HG03571 (cell line): ENCODE measurements around the gene PTPRT.
"Not testable (repeated sequence)": the region's sequence is repeated elsewhere in the genome, so short reads cannot be mapped to it uniquely, and the experiment has no call there.

Experiments
- ATAC-seq: cut with Tn5 transposase; IDR thresholded peaks from one replicate; pipeline ENCODE4 v1.9.1; 2021; ENCODE audit not compliant: unreplicated experiment

PTPRT gene

DNA sequence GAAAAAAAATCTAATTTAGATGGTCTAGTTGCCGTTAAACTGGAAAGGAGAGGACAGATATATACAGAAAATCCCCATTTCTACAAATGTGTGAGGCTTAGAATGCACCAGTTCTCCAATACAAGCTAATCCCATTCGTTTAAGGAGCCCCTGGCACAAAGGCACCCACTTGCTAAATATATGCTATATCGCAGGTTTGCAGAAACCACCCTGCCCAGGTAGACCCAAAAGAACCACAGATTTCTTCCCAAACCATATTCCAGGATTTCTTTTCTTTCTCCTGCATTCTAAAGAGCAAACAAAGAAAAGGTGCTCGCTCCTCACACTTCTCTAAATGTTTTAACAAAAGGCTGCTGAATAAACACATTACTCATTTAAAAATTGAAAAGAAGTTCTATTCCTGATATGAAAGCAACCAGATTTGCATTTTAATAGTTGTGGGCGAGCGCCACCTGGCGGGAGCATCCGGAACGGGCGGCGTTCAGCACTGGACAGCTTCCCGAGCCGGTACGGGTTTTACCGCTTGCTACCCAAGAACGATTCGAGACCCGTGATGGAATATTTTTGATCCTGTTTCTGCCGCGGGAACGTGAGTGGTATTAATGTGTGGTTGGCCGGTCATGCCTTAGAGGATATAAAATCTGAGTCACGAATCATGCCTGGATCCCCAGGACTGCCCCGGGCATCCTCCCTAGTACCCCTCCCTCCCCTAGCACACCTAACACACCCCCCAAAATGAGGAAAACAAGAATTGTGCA is 2.1 kb downstream of the PTPRT start:
- no peak for ATAC-seq

DNA sequence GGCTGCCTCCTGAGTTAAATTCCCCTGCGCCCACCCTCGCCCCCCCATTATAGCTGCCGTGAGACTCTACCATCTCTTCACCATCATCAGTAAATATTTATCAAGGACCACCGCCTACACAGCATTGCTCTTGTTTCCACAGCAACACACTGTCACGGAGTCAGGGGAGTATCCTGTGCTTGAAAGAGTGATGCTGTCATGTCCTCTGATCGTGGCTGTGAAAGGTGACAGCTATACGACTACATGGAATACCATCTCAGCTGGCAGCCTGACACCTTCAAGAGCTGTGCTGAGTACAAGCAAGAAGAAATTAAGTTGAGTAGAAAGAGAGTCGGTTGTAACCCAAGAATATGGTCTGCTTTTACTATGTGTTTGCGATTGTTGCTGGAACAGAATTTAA is 3.4 kb downstream of the PTPRT start:
- no peak for ATAC-seq

DNA sequence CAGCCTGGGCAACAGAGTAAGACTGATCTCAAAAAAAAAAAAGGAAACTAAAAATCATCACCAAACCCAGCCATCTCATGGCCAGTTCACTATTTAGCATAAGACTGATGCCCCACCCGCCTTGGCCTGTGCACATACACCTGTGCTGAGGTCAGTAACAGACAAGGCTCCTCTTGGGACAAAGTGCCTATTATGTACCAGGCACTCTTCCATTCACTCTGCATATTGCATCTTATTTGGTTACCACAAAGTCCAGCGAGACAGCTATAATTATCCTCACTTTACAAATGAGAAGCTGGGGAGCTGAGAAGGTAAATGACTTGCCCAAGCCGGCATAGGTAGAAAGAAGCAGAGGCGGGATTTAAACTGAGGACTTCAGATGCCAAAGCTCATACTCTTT is 3.8 kb downstream of the PTPRT start:
- ATAC-seq: no peak

DNA sequence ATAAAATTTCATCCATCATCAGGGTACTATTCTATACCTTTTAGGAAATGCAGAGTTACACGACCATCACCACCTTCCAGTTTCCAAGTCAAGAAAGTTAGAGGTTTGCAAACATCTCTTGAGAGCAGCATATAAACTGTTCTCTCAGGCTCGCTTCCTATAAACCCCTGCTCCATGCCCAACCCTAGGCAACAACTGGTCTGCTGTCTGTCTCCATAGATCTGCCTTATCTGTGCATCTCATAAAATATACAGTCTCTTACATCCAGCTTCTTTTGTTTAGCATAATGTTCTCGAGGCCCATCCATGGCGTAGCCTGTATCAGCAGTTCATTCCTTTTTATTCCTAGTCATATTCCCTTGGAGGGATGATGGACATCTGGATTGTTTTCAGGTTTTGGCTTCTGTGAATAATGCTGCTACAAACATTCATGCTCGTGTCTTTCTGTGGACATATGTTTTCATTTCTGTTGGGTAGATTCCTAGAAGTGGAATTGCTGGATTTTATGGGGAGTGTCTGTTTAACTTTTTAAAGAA is 6.1 kb downstream of the PTPRT start:
- no peak for ATAC-seq

DNA sequence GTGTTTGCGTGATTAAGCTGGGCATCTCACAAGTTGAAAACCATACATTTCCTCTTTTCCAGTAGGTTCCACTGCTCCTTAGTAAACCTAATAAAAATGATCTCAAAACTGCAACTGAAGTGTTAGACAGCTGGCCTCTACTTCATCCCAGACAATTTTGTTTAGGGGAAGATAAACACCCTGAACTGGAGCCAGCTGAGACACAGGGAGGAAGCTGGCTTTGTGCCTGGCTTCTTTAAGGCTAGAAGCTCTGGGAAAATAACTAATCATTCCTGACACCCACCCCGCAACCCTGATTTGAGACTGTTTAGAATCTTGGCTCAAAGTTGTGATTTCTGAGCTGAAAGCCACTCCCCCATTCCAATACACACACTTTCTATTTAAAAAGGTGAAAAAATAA is 11.6 kb downstream of the PTPRT start:
- ATAC-seq: no peak

DNA sequence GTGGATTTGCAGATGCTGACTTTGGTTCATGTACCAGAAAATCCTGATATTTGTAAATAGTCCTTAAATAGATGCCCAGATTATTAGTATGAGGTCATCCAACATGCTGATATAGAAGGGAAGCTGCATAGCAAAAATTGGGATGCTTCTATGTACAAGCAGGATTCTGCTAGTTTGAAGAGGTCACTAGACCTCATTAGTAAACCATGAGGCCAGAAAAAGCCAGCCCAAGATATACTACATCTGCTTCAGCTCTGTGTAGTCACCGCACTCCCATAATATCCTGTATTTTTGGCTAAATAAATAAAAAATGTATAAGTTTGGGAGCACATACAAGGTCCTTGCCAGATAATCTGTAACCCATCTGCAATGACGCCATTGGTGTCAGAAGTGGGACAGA is 13.0 kb downstream of the PTPRT start:
- no peak for ATAC-seq

DNA sequence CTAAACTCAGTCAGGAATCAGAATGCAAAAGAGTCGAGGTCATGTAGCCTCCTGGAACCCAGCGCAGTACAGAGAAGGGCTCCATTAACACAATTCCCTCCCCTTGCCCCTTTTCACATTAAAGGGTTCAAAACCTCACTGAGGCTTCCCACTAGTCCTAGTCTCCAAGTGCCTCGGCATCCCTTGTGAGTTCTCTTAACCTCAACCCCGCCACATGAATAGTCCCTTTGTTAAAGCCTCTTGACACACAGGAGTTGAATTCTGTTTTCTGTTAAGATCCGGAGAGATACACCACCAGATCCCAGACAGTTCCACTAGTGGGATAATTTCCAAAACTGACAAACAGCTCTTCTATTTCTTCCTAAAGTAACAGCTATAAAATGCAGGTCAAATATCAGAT is 17.8 kb downstream of the PTPRT start:
- no peak for ATAC-seq

DNA sequence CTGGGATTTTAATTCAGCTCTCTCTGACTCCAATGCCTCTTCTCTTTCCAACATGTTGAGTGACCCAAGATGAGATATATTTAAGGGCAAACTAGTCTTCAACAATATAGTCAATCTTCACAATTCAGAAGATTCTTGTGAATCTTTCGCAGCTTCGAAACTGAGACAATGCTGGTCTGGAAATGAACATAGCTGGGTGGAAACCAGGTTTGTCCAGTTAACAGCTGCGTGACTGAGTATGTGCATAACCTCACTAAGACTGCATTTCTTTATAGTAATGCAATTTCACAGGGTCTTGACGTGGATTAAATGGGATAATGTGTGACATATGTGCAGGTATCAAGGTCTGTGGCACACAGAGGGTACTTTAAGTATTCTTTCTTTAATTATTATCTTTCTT is 18.9 kb downstream of the PTPRT start:
- ATAC-seq: no peak

DNA sequence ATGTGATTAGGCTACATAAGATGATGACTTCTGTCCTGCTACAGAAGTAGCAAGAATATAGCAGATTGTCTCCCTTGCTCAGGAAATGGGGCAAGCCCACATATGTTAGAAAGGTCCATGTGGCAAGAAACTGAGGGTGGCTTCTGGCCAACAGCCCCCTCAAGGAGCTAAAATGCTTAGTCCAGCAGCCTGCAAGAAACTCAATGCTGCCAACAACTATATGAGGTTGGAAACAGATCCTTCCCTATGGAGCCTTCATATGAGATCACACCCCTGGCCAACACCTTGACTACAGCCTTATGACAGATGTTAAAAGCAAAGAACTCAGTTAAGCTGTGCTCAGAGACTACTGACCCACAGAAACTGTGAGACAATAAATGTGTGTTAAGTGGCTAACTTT is 22.1 kb downstream of the PTPRT start:
- no peak for ATAC-seq

DNA sequence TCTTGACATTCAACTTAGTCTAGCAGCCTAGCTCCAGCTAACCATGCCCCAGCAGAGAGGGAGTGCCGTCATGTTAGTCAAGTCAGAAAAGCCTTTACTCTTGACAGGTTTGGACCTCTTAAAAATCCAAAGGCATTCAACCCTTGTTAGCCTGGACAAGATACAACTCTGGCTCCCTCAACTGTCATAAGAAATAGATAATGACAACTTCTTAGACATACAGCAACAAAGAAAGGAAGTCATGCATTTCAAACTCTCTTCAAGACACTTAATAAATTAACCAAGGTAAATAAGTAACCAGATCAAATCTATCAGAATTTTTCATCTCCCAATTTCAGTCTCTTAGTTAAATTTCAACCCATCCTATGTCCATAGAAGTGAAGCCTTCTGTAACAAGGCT is 22.7 kb downstream of the PTPRT start:
- no peak for ATAC-seq

DNA sequence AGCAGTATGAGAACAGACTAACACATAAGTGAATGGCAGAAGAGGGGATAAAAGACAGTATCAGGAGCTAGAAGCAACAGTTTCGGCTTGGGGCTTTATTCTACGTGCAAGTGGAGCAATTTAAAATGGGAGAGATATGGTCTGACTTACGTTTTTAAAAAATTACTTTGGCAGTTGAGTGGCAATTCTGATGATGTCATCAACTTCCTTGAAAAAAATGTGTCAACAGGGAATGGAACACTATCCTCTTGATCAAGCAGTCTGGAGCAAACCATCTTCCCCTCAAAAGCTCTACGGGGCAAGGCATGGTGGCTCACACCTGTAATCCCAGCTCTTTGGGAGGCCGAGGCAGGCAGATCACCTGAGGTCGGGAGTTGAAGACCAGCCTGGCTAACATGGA is 24.1 kb downstream of the PTPRT start:
- ATAC-seq: no peak

DNA sequence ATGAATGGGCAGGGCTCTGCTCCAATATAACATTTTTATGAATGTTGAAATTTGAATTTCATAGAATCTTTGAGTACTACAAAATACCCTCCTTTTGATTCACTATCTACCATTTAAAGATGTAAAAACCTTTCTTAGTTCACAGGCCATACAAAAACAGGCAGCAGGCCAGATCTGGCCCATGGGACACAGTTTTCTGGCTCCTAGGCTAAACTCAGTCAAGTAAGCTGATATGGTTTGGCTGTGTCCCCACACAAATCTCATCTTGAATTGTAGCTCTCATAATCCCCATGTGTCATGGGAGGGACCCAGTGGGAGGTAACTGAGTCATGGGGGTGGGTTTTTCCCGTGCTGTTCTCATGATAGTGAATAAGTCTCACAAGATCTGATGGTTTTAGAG is 25.0 kb downstream of the PTPRT start:
- ATAC-seq: not testable (repeated sequence)

DNA sequence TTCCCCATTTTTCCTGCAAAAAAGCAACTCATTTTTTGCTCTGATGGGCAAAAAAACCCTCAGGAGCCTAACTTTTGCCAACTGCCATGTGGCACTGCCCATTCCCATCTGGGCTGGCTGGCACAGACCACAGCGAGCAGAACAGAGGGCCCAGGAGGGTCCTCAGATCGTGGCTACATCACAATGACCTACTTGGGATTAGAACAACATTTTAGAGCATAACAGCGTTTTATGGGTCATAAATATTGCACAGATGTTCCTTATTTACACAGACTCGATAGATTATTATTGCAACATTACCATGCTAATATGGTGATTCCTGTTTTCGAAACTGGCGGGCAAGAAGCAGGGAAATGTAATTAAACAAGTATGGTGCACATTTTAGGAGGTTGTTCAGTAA is 28.0 kb downstream of the PTPRT start:
- no peak for ATAC-seq

DNA sequence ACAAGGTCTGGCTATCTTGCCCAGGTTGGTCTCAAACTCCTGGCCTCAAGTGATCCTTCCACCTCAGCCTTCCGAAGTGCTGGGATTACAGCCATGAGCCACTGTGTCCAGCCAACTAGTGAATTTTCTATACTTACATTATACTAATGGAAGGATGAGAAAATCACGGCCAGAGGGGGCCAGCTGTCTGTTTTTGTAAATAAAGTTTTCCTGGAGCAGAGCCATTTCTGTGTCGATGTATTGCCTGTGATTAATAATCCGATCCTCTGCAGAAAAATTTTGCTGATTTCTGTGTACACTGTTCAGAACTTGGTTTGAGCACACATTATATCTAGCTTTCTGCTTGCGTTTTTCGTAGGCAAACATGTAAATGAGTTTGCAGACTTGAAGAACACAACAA is 28.8 kb downstream of the PTPRT start:
- ATAC-seq: no peak

DNA sequence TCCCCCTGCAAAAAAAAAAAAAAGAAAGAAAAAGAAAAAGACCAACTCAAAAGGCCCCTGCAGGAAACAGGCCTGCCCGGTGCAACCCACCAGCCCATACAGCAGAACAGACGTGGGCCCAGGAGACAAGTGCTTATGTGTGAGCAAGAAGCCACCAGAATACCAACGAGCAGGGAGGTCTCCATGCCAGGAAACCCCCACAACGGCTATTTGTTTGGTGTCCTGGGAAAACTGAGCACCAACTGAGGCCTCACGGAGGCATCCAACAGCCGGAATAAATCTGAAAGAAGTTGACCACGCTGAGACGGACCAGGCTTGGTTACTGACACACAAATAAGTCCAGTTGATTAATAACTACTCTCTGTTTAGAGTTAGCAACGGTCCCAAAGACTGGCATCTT is 29.7 kb downstream of the PTPRT start:
- no peak for ATAC-seq

DNA sequence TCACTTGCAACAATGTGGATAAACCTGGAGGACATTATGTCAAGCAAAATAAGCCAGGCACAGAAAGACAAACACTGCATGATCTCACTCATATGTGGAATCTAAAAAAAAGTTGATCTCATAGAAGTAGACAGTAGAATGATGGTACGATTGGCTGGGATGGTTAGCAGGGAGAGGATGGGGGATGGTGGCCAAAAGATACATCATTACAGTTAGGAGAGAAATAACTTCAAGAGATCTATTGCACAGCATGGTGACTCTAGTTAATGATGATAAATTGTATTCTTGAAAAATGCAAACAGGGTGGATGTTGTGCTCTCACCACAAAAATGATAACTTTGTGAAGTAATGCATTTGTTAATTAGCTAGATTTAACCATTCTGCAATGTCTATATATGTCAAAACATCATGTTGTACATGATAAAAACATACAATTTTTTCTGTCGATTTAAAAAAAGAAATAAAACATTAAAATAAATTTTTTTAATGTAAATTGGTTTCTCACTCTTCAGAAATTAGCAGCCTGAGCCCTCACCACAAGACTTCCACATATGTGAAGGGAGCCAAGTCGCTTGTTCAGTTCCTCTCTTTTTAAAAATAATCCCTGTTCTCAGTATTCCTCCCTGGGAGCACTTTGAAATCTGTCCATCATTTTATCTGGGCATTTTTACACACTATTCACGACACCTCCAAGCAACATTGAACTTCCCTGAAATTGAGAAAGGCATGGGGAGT is 34.2 kb downstream of the PTPRT start:
- ATAC-seq: no peak

DNA sequence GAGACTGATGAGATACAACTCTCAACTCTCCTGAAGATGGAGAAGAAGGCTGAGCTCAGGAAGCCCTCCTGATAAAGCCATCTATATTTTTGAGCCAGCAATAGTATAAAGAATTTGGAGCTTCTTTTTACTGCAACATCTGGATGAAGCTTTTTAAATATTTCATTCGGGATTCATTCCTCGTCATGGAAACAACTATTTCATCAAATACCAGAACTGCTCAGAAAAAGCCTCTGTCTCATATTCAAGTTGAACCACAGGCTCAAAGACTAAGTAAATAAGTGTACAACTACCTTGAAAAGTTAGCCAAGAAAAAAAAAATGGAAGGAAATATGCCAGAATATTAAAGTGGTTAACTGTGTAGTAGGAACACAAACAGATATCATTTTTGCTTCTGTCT is 37.8 kb downstream of the PTPRT start:
- no peak for ATAC-seq

DNA sequence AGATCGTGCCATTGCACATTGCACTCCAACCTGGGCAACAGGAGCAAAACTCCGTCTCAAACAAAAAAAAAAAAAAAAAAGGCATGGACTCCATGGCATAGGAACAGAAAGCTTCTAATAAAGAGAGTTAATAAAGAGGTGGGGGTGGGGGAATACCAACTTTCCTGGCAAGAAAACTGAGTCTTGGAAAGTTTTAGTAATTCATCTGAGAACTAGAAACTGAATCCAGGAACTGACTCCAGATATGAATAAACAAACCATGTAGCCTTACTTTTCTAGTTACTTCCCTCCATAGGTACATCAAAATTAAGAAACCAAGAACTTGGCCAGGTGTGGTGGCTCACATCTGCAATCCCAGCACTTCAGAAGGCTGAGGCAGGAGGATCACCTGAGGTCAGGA is 38.5 kb downstream of the PTPRT start:
- ATAC-seq: no peak

DNA sequence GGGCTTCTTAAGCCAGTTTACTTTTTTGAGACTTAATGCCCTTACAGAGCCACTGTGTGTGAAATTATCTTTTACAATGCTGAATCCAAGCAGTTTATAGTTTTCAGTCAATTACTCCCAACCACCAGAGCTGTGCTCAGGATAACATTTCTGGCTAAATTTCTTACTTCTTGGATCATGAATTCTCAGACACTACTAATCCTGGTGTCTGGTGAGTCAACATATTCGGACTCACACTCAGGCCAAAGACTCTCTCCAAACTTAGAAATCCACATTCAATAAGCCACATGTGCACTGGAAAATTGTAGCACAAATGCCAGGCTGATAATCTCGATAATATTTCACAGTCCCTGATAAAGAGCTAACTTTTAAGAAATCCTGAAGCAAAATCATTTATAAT is 49.0 kb downstream of the PTPRT start:
- ATAC-seq: no peak

DNA sequence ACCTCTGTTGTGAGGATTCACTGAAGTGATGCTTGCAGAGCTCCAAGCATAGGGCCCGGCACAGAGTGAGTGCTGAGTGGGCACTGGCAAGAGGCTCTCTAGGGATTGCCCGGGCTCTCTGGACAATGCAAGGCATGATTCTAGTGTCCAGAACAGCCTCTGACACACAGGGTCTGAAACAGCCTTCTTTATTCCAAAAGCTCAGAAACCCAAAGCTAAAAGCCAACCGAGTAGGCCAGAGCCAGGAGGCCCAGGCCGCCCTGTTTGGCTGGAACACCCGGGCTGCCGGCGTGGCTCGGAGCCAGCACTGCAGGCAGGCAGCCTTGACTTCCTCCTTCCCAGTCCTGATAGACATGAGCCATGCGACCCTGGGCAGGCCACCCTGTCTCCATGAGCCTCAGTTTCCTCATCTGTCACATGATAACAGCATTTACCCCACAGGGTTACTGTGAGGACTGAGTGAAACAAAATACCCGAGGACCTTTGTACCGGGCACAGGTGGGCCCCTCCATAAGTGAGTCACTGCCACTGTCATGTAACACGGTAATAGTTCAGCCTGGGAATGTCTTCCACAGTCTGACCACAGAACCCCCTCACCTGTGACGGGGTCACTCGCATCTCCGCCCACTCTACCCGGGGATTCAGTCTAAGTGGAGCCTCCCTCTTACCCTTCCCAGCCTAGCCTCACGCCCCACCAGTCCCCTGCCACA is 51.5 kb downstream of the PTPRT start:
- no peak for ATAC-seq

DNA sequence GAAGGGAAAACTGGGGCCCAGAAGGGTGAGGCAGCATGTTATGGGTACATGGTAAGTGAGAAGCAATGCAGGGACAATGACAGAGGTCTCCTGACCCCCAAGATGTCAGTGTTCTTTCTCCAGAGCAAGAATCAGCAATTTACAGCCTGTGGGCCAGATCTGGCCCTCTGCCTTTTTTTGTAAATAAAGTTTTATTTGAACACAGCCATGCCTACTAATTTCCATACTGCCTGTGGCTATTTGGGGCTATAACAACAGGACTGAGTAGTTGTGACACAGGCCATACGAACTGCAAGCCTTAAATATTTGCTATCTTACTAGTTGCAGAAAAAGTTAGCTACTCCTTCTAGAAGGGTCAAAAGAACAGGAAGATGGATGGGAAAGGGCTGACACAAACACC is 52.5 kb downstream of the PTPRT start:
- ATAC-seq: no peak

DNA sequence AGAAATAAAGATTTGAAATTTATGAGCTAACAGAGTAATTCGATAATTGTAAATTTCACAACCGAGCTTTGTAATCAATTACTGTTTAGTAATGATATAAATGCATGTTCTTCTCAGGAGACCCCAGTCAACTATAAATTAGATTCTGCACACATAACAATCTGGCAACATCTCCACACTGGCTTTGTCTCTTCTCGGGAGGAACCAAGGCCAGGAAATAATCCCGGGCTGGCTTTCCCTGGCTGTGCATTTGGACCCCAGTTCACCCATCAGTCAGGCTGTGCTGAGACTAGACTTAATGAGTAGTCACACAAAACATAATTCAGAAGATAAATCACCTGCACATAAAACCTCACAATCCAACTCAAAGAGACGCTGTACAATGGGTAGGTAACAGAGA is 65.5 kb downstream of the PTPRT start:
- ATAC-seq: no peak
